Activated T-helper 1 cell treated with Interleukin-2 at 50 U/mL for 16 hours (primary cell): ENCODE data around the gene HSPG2.

Experiments used
- DNase-seq: peaks from one replicate; pipeline ENCODE4 v3.0.0-alpha.2; 2020; ENCODE audit warnings: low read depth

HSPG2 gene

DNA sequence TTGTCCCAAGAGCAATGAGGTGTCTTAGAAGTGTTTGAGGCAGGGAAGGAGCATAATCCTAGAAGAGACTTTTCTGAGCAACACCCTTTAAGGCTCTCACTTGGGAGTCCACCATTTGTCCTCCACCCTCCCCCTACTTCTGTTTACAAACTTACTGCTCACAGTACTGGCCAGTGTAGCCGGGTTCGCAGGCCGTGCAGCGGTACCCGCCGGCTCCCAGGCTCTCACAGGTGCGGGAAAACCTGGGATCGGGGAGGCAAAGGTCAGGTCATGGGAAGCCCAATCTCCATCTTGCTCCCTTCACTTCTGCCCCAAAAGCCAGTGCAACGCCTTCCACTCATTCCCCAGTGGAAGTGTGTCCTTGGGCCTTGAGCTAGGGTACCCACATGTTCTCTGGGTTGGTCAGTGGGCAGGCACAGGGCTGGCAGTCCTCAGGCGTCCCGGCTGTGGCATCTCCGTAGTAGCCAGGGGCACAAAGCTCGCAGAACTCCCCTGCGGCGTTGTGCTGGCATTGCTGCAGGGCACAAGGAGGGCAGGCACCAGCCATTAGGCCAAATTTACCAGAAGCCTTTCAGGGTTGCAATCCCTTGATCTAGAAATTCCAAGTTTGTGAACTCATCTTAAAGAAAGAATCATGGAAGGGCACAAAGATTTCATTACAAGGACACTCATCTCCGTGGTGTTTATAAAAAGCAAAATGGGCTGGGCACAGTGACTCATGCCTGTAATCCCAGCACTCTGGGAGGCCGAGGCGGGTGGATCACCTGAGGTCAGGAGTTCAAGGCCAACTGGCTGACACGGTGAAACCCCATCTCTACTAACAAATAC lies 75.3 kb downstream of the HSPG2 start:
- DNase-seq = no peak

DNA sequence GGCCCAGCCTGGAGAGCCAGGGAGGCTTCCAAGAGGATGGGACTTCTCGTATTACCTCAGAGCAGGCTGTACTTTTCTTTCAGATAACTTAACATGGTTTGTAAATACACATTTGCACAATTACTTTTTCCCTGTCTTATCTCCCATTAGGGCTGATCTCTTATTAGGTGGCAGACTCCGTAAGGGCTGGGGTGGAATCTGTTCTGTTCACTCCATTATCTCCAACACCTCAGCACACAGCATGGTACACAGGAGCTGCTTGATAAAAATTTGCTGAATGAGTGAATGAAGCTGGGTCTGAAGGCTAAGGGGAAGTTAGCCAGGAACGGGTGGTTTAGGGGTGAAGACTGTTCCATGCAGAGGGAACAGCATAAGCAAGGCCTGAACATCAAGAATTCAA lies 76.1 kb downstream of the HSPG2 start:
- DNase-seq = no peak

DNA sequence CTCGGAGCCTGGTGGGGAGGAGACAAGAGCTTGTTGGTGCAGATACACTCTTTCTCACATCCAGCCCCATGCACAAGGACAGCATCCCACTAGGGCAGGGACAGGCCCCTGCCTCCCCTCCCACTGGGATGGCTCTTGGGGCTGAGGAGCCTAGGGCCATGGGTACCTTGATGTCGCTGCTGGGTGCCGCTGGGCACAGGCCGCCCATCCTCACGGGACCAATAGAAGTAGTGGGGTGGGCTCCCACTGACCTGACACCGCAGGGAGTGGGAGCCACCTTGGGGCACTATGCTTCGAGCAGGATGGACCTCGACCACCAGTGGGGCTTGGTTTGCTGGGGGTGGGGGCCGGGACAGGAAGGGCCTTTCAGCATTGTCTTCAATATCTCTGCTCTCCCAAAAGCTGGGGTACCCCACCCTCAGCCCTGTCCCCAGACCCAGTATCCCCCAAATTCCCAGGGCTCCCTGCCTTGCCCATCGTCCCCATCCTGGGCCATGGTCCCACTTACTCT lies 77.4 kb downstream of the HSPG2 start:
- DNase-seq = no peak

DNA sequence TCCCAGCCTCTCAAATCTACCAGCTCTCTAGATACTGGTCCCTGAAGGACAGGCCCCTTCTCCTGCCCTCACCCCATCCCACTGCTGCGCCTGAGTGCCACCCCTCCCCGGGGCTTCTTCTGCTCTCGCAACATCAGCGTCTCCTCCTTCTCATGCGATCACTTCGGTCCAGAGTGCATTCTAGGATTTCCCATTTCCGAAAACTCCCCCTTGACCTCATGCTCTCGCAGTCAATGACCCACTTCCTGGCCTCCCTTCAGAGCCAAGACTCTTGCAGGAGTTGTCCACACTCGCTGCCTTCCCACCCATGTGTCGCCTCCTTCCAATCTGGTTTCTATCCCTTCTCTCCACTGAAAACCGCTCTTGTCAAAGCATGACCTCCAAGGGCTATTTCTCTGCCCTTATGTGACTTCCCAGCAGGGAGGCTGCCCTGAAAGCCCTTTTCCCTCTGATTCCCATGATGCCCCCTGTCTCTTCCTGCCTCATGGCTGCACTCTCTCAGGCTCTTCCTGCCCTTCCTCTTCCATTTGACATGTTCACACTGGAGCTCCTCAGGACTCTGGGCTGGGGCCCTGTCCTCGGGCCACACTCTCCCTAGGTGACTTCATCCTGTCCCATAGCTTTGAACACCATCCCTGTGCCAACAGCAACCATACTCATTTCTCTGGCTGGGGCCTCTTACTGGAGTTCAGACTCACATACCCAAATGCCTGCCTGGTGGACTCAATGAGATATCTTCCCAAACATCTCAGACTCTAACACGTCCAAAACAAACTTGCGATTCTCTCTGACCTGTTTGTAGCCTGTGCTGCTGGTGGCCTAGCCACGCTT lies 79.1 kb downstream of the HSPG2 start:
- DNase-seq = no peak

DNA sequence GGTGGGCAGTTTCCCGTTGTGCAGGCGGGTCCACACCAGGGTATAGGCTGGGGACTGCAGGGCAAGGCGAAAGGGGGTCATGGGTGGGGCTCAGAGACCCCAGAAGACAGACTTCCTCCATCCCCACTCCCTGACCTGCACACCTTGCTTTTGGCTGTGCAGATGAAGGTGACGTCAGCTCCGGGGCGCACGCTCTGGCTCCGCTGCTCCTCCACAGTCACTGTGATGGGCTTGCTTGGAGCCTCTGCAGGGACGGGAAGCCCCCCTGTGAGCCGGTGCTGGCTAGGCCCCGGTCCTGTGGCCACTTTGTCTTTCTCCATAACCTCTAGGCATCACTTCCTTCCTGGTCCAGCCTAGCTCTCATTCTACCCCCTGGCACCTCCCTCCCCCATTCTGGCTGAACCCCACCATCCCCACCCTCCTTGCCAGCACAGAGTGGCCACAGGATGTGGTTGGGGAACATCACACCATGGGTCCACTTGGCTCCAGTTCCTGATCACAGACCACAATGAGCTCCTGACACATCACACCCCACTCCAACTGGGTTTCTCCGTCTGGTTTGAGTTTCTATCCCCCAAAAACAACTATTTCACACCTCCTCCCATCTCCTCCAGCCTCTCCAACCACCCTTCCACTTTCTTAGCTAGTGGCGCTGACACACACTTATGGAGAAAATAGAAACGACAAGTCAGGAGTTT lies 79.8 kb downstream of the HSPG2 start:
- no peak for DNase-seq

DNA sequence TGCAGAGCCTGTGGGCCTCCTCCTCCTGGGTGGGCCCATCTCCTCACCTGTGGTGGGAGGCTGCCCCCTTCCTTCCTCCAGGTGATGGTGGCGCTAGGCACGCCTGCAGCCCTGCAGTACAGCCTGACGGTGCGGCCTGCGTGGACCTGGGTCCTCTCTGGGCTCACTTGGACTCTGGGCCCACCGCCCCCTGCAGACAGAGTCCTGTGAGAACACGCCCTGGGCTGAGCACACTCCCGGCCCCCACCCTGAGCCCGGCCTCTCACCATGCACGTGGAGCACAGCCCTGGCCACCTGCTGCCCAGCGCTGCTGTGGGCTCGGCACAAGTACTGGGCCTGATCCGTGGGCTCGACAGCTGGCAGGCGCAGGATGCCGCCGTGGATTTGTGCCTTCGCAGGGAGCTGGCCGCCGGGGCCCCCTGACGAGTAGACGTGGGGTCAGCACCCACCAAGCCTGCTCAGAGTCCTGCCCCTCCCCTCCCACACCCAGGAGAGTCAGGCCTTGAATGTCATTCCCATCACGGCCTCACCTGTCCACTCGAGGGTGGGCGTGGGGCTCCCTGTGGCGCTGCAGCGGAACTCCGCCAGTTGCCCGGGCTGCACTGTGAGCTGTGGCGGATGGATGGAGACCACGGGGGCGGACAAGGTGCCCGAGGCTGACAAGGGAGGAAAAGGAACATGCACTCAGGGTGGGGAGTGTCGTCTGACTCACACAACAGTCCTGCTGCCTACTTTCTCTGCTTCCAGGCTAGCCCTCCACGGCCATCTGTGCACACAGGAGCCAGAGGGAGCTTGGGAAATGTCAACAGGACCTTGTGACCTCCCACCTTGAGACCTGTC lies 81.6 kb downstream of the HSPG2 start:
- DNase-seq = no peak

DNA sequence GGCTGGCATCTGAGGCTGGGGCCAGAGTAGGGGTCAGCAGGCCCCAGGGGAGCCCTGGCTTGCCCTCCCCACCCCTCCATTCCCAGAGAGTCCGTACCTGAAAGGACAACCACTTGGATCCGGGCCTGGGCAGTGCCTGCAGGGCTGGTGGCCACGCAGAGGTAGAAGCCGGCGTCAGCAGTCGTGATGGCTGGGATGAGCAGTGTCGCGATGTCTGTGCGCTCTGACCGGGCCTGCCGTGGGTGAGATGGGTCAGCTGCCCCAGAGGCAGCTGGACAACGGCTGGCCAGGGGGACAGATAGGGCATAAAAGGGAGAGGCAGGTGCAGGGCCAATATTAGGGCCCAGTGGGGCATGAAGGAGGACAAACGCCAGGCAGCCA lies 82.4 kb downstream of the HSPG2 start:
- no peak for DNase-seq

DNA sequence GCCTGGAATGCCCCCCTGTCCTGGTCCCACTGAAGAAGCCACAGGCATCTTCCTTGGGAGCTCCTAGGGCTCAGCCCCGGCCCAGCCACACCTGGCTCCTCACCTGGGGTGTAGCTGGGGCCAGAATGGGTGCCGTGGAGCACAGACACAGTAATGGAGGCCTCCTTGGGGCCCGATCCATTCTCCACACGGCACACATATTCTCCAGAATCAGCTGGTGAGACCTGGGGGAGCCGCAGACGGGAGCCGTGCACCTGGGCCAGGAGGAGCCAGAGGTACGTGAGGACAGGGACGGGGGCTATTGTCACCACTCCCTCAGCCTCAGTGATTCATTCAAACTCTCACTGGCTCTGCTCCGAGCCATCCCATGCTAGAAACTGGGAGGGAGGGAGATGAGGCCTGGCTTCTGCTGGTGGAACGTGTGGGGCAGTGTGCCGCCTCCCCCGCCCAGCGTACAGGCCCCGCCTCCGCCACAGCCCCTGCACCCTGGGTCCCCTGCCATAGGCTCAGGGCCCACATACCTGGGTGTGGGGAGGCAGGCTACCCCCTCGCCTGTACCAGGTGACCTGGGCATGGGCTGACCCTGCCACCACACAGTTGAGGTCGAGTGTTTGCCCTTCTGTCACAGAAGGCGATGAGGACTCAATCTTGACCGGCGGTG lies 82.9 kb downstream of the HSPG2 start:
- no peak for DNase-seq

DNA sequence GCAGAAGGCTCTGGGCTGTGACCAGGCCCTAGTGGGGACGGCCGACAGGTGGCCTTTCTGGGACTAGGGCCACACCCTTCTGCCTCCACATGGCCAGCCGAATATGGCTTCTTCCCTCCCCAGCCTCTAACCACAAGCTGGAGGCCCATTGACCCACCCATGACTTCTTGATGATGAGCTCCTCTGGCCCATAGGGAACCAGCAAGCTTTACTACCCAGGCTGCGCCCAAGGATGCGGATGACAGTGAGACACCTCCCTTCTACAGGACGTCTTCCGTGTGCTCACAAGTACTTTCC lies 84.0 kb downstream of the HSPG2 start:
- DNase-seq = no peak

DNA sequence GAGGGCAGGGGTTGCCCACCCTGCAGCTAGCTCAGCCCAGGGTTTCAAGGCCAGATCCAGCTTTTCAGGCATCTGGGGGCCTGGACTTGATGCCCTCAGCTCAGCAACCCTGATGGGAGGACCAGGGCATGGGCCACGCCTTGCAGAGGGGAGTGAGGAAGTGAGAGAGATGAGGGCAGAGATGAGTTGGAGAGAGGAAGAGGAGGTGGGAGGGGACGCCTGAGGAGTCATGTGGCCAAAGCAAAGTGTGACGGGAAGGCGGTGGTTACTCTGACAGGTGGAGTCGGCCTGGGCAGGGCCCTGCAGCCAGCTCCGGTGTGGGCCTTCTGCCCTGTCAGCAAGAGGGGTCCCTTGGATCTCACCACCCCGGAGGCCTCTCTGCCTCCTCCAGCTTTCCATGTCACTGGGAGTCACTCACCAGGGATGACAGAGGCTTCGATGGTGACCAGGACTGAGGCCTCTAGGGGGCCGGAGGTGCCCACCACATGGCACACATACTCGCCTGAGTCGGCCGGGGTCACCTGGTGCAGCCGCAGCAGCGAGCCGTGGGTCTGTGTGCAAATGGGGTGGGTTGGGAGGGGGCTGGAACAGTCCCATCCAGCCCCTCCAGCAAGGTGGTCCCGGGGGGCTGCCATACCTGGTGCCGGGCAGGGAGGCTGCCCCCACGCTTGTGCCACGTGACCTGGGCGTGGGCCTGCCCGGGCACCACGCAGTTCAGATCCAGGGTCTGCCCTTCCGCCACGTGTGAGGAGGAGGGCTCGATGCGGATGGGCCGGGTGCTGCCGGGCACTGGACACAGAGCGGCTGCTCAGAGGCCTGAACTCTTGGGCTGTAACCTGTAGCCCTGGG lies 84.6 kb downstream of the HSPG2 start:
- no peak for DNase-seq

DNA sequence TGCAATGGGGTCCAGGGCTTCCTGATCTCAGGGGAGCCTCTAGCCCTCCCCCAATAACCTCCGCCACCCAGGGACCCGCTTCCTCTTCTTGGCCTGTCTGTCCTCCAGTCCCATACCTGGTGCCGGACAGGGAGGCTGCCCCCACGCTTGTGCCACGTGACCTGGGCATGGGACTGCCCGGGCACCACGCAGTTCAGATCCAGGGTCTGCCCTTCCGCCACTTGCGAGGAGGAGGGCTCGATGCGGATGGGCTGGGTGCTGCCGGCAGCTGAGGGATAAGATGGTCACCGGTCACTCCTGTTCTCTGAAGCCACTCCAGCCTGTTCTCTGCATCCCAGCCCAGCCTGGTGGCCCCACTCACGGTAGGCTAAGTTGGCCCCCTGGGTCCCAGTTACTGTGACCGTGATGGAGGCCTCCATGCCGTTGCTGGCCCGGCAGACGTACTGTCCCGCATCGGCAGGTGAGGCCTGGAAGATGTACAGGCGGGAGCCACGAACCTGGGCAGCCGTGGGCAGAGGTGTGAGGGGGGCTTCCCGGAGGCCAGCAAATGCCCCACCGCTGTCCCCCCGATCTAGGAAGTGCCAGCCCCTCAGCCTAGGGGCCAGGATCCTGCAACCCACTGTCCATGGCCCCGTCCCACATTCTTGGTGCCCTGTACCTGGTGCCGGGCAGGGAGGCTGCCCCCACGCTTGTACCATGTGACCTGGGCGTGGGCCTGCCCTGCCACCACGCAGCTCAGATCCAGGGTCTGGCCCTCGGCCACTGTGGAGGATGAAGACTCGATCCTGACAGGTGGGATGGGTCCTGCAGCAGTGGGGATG lies 85.5 kb downstream of the HSPG2 start:
- no peak for DNase-seq

DNA sequence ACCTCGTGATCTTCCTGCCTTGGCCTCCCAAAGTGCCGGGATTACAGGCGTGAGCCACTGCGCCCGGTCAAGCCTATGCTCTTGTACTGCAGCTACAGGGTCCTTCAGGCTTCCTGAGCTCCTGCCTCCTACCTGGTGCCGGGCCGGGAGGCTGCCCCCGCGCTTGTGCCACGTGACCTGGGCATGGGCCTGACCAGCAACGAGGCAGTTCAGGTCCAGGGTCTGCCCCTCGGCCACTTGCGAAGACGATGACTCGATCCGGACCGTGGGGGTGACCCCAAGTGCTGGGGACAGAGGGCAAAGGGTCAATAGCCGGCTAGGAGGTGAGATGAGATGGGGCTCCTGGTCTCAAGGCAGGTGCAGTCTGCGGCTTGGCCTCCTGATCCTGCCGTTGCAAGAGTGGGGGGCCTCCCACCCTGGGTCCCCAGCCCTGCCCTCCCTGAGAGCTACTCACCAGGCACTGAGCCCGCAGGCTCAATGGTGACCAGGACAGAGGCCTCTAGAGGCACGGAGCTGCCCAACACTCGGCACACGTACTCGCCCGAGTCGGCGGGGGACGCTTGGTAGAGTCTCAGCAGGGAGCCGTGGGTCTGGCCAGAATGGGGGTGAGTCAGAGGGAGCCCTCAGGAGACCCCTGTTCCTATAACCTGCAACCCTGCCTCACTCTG lies 87.1 kb downstream of the HSPG2 start:
- DNase-seq = no peak

DNA sequence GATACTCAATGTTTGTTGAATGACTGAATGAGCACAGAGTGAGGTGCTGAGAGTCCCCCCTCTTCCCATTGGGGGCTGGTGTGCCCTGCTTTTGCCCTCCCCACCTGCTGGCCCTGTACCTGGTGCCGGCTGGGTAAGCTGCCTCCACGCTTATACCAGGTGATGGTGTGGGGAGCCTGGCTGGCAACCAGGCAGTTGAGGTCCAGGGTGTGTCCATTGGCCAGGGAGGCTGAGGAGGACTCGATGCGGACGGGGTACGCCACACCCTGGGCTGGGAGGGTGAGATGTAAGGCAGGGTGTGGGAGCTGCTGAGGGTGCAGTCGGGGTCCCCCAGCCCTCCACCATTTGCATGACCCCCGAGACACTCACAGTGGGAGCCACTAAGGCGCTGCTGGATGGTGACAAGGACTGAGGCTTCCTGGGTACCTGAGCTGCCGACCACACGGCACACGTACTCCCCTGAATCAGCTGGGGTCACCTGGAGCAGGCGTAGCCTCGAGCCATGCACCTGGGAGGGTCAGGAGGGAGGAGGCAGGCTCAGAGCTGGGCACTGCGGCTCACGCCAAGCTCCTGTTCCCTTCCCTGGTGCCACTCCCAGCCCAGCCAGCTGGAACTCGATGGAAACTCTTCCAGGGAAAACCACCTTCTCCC lies 88.5 kb downstream of the HSPG2 start:
- DNase-seq = no peak

DNA sequence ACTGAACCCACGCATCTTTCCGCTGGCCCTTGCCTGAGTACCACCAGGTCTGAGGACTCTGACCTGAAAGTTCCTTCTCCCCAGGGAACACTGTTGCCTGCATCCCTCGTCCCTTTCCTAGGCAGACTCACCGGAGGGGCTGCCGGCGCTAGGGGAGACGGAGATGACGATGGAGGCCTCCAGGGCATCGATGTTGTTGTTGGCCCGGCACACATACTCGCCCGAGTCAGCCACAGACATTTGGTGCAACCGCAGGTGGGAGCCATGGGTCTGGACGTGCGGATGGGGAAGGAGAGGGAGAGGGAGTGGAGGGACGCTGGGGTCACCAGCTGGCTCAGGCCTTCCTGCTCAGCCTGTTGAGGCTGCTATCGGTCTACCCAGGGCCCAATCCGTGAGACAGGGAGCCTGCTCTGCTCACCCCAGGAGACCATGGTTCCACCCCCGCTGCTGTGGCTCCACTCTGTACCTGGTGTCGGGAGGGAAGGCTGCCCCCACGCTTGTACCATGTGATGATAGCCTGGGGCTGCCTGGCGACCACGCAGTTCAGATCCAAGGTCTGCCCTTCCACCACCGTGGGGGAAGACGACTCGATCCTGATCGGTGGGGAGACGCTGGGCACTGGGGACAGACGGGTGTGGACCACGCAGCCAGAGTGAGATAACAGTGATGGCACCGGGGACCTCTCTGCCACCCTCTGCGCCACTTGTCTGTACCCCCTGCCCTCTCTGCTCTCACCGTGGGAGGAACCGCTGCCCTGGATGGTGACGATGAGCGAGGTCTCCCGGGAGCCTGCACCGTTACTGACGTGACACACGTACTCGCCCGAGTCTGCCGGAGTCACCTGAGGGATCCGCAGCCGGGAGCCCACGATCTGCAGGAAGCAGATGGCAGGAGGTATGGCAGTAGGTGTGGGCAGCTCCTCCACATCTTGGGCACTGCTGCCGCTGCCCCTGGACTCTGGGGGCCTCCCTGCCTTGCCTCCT lies 89.6 kb downstream of the HSPG2 start:
- DNase-seq = no peak

DNA sequence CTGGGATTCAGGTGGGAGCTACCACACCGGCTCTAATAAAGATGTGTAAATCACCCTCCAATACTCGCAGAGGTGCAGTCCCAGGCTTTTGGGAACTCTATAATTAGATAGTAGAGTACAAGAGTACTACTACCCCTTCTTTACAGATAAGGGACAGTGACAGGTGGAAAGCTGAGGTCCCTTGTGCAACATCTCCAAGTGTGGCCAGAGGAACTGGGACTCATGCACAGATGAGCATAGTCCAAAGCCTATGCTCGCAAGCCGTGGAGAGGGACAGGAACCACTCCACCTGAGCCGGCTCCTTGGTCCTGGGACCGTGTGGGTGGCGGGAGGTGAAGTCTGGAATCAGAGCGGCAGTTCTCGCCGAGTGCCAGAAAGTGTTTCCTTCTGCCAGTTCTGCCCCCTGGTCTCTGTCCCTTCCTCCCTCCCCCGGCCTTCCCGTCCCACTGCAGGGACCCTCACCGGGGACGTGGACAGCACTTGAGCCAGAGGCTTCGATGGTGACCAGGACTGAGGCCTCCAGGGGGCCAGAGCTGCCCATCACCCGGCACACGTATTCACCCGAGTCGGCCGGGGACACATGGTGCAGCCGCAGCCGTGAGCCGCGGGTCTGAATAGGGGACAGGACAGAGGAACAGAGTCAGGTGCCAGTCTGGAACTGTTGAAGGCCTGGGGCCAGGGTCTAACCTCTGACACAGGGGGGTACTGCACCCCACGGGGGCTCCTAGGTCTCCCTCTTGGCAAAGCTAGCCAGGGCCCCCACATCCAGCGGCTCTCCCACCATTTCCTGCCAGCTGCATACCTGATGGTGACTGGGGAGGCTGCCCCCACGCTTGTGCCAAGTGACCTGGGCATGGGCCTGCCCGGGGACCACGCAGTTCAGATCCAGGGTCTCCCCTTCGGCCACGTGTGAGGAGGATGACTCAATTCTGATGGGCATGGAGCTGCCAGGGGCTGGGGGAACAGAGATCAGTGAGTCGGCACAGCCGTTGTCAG lies 91.2 kb downstream of the HSPG2 start:
- no peak for DNase-seq

DNA sequence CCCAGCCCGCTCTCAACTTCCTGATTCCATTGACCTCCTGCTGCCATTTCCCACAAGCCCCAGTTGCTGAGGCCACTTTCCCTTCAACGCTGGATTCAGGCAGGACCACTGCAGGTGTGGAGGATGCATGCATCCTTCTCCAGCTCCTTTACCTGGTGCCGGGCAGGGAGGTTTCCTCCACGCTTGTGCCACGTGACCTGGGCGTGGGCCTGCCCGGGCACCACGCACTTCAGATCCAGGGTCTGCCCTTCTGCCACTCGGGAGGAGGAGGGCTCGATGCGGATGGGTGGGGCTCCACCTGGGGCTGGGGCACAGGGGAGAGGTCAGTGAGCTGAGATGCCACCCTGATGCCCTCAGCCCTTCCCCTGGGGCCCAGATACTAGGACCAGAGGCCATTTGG lies 93.1 kb downstream of the HSPG2 start:
- no peak for DNase-seq
